GM18907 (cell line): Measurements from ENCODE around the gene OGDH.

Experiments
- ATAC-seq: cut with Tn5 transposase; IDR thresholded peaks from one replicate; pipeline ENCODE4 v1.9.1; 2021; ENCODE audit warnings: mild to moderate bottlenecking, moderate library complexity; ENCODE audit not compliant: unreplicated experiment

The OGDH gene

GRCh38 chr7:44617225-44617890 is 10.9 kb downstream of the OGDH start:
- peak; percentile 41 for ATAC-seq

GRCh38 chr7:44618045-44618444 is 11.6 kb downstream of the OGDH start:
- ATAC-seq, result no peak

- no peak for ATAC-seq
Measured at GRCh38 chr7:44618753-44619152, 12.3 kb downstream of the OGDH start.

- ATAC-seq, result no peak
Measured at GRCh38 chr7:44621034-44621749, 14.8 kb downstream of the OGDH start.

- no peak for ATAC-seq
Measured at GRCh38 chr7:44621750-44622103, 15.3 kb downstream of the OGDH start.

GRCh38 chr7:44622342-44623151 is 16.1 kb downstream of the OGDH start:
- ATAC-seq, result peak; percentile 71

- no peak for ATAC-seq
Measured at GRCh38 chr7:44624318-44624717, 17.9 kb downstream of the OGDH start.

- ATAC-seq, result no peak
Measured at GRCh38 chr7:44625526-44626471, 19.4 kb downstream of the OGDH start.

- ATAC-seq, result no peak
Measured at GRCh38 chr7:44626620-44627019, 20.2 kb downstream of the OGDH start.

GRCh38 chr7:44629829-44630522 is 23.5 kb downstream of the OGDH start:
- ATAC-seq, result peak; percentile 36

- ATAC-seq, result no peak
Measured at GRCh38 chr7:44630792-44631457, 24.5 kb downstream of the OGDH start.

GRCh38 chr7:44631458-44632115 is 25.2 kb downstream of the OGDH start:
- no peak for ATAC-seq

- ATAC-seq, result no peak
Measured at GRCh38 chr7:44632196-44632595, 25.8 kb downstream of the OGDH start.

GRCh38 chr7:44633254-44634186 is 27.1 kb downstream of the OGDH start:
- ATAC-seq, result peak; percentile 65

GRCh38 chr7:44634187-44634838 is 27.9 kb downstream of the OGDH start:
- ATAC-seq, result no peak

- no peak for ATAC-seq
Measured at GRCh38 chr7:44634839-44635591, 28.6 kb downstream of the OGDH start.
